ENCODE results near the gene CLDN4. TPM values are rescaled to one million over a fixed set of nuclear protein-coding genes. Genes with fewer than 3 reads are reported as not detected.

CLDN4 gene
- total and polyA plus RNA-seq, 9 of the 15 experiments (the other 6 are each of a cell fraction or from before 2014, with no cell fraction given), result 0.05 to 0.60 (median 0.06) TPM; not detected in 3

GRCh38 chr7:73829505-73829904, 1.3 kb upstream of the CLDN4 start:
- no peak for ATAC-seq
- Histone ChIP-seq H3K27me3 (ENCODE audit: control insufficient read depth in 2 of 2, insufficient read depth in 2 of 2, low read length in 2 of 2) (no peaks in the 10 kb centered on the region), H3K4me2 (ENCODE audit: insufficient read depth, low read length) (no peak overlapping the region), H3K4me1 (replicated peaks in 1 of 2; ENCODE audit: control insufficient read depth in 2 of 2, insufficient read depth in 2 of 2, low read length in 2 of 2) (peaks cover 23 to 48% of the 10 kb centered on the region in 2 experiments), H3K4me3 (no peak overlapping the region), H3K9ac (ENCODE audit: insufficient read depth in 1 of 2, low read depth in 2 of 2, low read length in 2 of 2) (peak overlapping the region in 1 of 2 experiments; percentile 59; a peak in 2 of 4 replicates), H2AFZ (ENCODE audit: low read depth, low read length) (no peak overlapping the region), H3K9me1 (ENCODE audit: control insufficient read depth, insufficient read depth, low read length) (no peaks in the 10 kb centered on the region), H4K20me1 (replicated peaks; ENCODE audit: control insufficient read depth, insufficient read depth, low read length) (no peaks in the 10 kb centered on the region), H3K36me3 (ENCODE audit: control insufficient read depth, insufficient read depth, low read length) (no peaks in the 10 kb centered on the region), H3K27ac (ENCODE audit: extremely low read depth, low read depth, low read length) (no peak overlapping the region), H3K79me2 (ENCODE audit: control insufficient read depth, insufficient read depth, low read length) (no peaks in the 10 kb centered on the region), H3K9me3 (replicated peaks; ENCODE audit: control insufficient read depth, insufficient read depth, low read depth, low read length) (no peaks in the 10 kb centered on the region)
- intact Hi-C loops (cut with micrococcal nuclease), result no loop called here
- BruUV-seq (replicated peaks), result no TSS peak
- in situ Hi-C loops (cut with MboI), result no loop called here
- ChIA-PET CTCF (ENCODE audit: low intra/inter-chr PET ratio) (no interaction called here), POLR2A (interaction anchor here (0.7 to 1.2 kb wide), 4 partner anchors 11 to 33 kb away, joined by 3 to 5 read pairs (median 4); no protein-coding TSS in a partner anchor)
- WGBS (ENCODE audit: insufficient coverage, low coverage, missing lambda C conversion rate), result 15% methylated on average over 7 of the region's 7 CpGs
- no peak for FAIRE-seq
- DNase-seq (ENCODE audit: extremely low read depth in 1 of 4, low spot score in 3 of 4), result no peak
- TF ChIP-seq KAT7 (CRISPR knock-in tag; IDR thresholded peaks at IDR 0.05; ENCODE audit: borderline replicate concordance) (no peak), E2F4 (CRISPR knock-in tag; IDR thresholded peaks at IDR 0.05; ENCODE audit: low read depth) (no peak), MYBL2 (IDR thresholded peaks at IDR 0.05; ENCODE audit: low read depth) (no peak), MYBL2 (CRISPR knock-in tag; IDR thresholded peaks at IDR 0.05; ENCODE audit: borderline replicate concordance) (no peak), MECOM (CRISPR knock-in tag; IDR thresholded peaks at IDR 0.05) (no peak), E2F8 (IDR thresholded peaks at IDR 0.05; ENCODE audit: low read depth, partially characterized antibody) (no peak), FUS (optimal IDR thresholded peaks at IDR 0.05; ENCODE audit: low read depth, low read length) (no peak), CREB5 (CRISPR knock-in tag; IDR thresholded peaks at IDR 0.05) (no peak), HOXB6 (CRISPR knock-in tag; IDR thresholded peaks at IDR 0.05; ENCODE audit: borderline replicate concordance) (no peak), YY1 (IDR thresholded peaks at IDR 0.05; ENCODE audit: borderline replicate concordance in 1 of 3, control insufficient read depth in 1 of 3, extremely low read depth in 1 of 3, insufficient read depth in 3 of 3, insufficient read length in 1 of 3, insufficient replicate concordance in 2 of 3, low read depth in 1 of 3, low read length in 2 of 3) (no peak), SIRT6 (IDR thresholded peaks at IDR 0.05; ENCODE audit: low read depth, low read length) (no peak), NCOA4 (IDR thresholded peaks at IDR 0.05; ENCODE audit: partially characterized antibody) (no peak), ATF3 (IDR thresholded peaks at IDR 0.05) (no peak), ATF3 (CRISPR knock-in tag; conservative IDR thresholded peaks at IDR 0.05) (no peak), TAF7 (tag; IDR thresholded peaks at IDR 0.05) (no peak), SMC3 (conservative IDR thresholded peaks at IDR 0.05; ENCODE audit: insufficient read depth, low read depth, low read length) (no peak), BACH1 (tag; IDR thresholded peaks at IDR 0.05) (no peak)

All from K562 (cell line).